Activated CD8-positive, alpha-beta memory T cell treated with anti-CD3 and anti-CD28 coated beads, Interleukin-2, amount 50 U/mL, for 24 hours (primary cell): Measurements from ENCODE around the gene RNF207.

Experiments
- DNase-seq: peaks from one replicate; pipeline ENCODE4 v3.0.0-alpha.2; 2020; ENCODE audit errors: extremely low read depth

RNF207 gene

GRCh38 chr1:6205849-6206519, at the start of gene RNF207:
TSS of gene RNF207 (plus strand) at chr1:6206119. CDS start at chr1:6206536, 417 bp downstream.
- peak; percentile 30 for DNase-seq

- DNase-seq = no peak
These were observed 48.8 kb upstream of the RNF207 start for GRCh38 chr1:6157132-6157527.

GRCh38 chr1:6157528-6158174, 48.3 kb upstream of the RNF207 start:
- peak; percentile 10 for DNase-seq

- no peak for DNase-seq
These were observed 47.7 kb upstream of the RNF207 start for GRCh38 chr1:6158181-6158580.

GRCh38 chr1:6162341-6162740, 43.6 kb upstream of the RNF207 start:
- no peak for DNase-seq

- DNase-seq = no peak
These were observed 43.1 kb upstream of the RNF207 start for GRCh38 chr1:6162773-6163172.

GRCh38 chr1:6163191-6163972, 42.5 kb upstream of the RNF207 start:
- no peak for DNase-seq

GRCh38 chr1:6163973-6164617, 41.8 kb upstream of the RNF207 start:
- no peak for DNase-seq

GRCh38 chr1:6165027-6165426, 40.9 kb upstream of the RNF207 start:
- no peak for DNase-seq

- DNase-seq = no peak
These were observed 40.4 kb upstream of the RNF207 start for GRCh38 chr1:6165441-6165985.

GRCh38 chr1:6166221-6166620, 39.7 kb upstream of the RNF207 start:
- DNase-seq = no peak

GRCh38 chr1:6166655-6167390, 39.1 kb upstream of the RNF207 start:
- DNase-seq = no peak

GRCh38 chr1:6167391-6168303, 38.3 kb upstream of the RNF207 start:
- no peak for DNase-seq

- DNase-seq = no peak
These were observed 36.9 kb upstream of the RNF207 start for GRCh38 chr1:6168947-6169586.

GRCh38 chr1:6170116-6170741, 35.7 kb upstream of the RNF207 start:
- DNase-seq = no peak

GRCh38 chr1:6170742-6171201, 35.1 kb upstream of the RNF207 start:
- no peak for DNase-seq

GRCh38 chr1:6171548-6172124, 34.3 kb upstream of the RNF207 start:
- no peak for DNase-seq

- no peak for DNase-seq
These were observed 33.4 kb upstream of the RNF207 start for GRCh38 chr1:6172549-6172948.
